Activated CD4-positive, alpha-beta T cell treated with anti-CD3 and anti-CD28 coated beads, Interleukin-2, Interleukin-4, amounts not matched to agents 100 ng/mL and 50 ng/mL, durations not matched to agents 16 hours and 8 hours (primary cell): ENCODE results near the gene DCDC2.
A peak's percentile ranks its signal among the peaks of the same experiment; 100 is the strongest.
"Not testable (repeated sequence)": the region's sequence is repeated elsewhere in the genome, so short reads cannot be mapped to it uniquely, and the experiment has no call there.

Source experiments
- DNase-seq: peaks from one replicate; pipeline ENCODE4 v3.0.0-alpha.2; 2020; ENCODE audit warnings: low spot score

The DCDC2 gene

GRCh38 chr6:24223115-24223919, 134.5 kb downstream of the DCDC2 start:
- DNase-seq, result no peak

GRCh38 chr6:24219670-24220069, 138.2 kb downstream of the DCDC2 start:
- DNase-seq, result no peak

GRCh38 chr6:24214984-24215383, 142.9 kb downstream of the DCDC2 start:
- DNase-seq, result no peak

- DNase-seq, result no peak
These were observed 150.4 kb downstream of the DCDC2 start for GRCh38 chr6:24207413-24207812.

- peak; percentile 31 for DNase-seq
These were observed 152.8 kb downstream of the DCDC2 start for GRCh38 chr6:24205020-24205492.

GRCh38 chr6:24204113-24204512, 153.7 kb downstream of the DCDC2 start:
- not testable (repeated sequence) for DNase-seq

GRCh38 chr6:24197892-24198291, 160.0 kb downstream of the DCDC2 start:
- DNase-seq, result no peak

- DNase-seq, result no peak
These were observed 161.8 kb downstream of the DCDC2 start for GRCh38 chr6:24195836-24196597.

GRCh38 chr6:24194978-24195700, 162.7 kb downstream of the DCDC2 start:
- DNase-seq, result no peak

GRCh38 chr6:24193364-24193763, 164.5 kb downstream of the DCDC2 start:
- no peak for DNase-seq

GRCh38 chr6:24191346-24191745, 166.5 kb downstream of the DCDC2 start:
- DNase-seq, result no peak

GRCh38 chr6:24188578-24189080, 169.2 kb downstream of the DCDC2 start:
- DNase-seq, result no peak

GRCh38 chr6:24187965-24188577, 169.8 kb downstream of the DCDC2 start:
- DNase-seq, result no peak

GRCh38 chr6:24186349-24186748, 171.5 kb downstream of the DCDC2 start:
- no peak for DNase-seq

GRCh38 chr6:24183584-24183983, 174.3 kb downstream of the DCDC2 start:
- DNase-seq, result no peak

- DNase-seq, result no peak
These were observed 200.0 kb downstream of the DCDC2 start for GRCh38 chr6:24157886-24158285.

GRCh38 chr6:24154121-24154520, 203.7 kb downstream of the DCDC2 start:
- peak; percentile 19 for DNase-seq

- DNase-seq, result no peak
These were observed 205.8 kb downstream of the DCDC2 start for GRCh38 chr6:24152014-24152413.

- DNase-seq, result no peak
These were observed 208.0 kb downstream of the DCDC2 start for GRCh38 chr6:24149836-24150235.

GRCh38 chr6:24149296-24149695, 208.6 kb downstream of the DCDC2 start:
- DNase-seq, result no peak

GRCh38 chr6:24148684-24149083, 209.2 kb downstream of the DCDC2 start:
- DNase-seq, result no peak

GRCh38 chr6:24148154-24148570, 209.7 kb downstream of the DCDC2 start:
- no peak for DNase-seq
